GM18870 (cell line): ENCODE data around the gene TMCO4.

Experiments used
- ATAC-seq: cut with Tn5 transposase; IDR thresholded peaks from one replicate; pipeline ENCODE4 v1.9.1; 2021; ENCODE audit warnings: moderate library complexity; ENCODE audit not compliant: unreplicated experiment

Gene TMCO4

GRCh38 chr1:19689085-19689757 is 110.5 kb downstream of the TMCO4 start:
- ATAC-seq, result no peak

GRCh38 chr1:19688041-19688842 is 111.5 kb downstream of the TMCO4 start:
- no peak for ATAC-seq

GRCh38 chr1:19687414-19687813 is 112.3 kb downstream of the TMCO4 start:
- ATAC-seq, result no peak

- no peak for ATAC-seq
These were observed 113.7 kb downstream of the TMCO4 start for GRCh38 chr1:19685994-19686393.

GRCh38 chr1:19684677-19685076 is 115.0 kb downstream of the TMCO4 start:
- ATAC-seq, result no peak

- no peak for ATAC-seq
These were observed 116.4 kb downstream of the TMCO4 start for GRCh38 chr1:19683351-19683750.

GRCh38 chr1:19682901-19683300 is 116.8 kb downstream of the TMCO4 start:
- ATAC-seq, result no peak

- no peak for ATAC-seq
These were observed 117.5 kb downstream of the TMCO4 start for GRCh38 chr1:19682257-19682656.

GRCh38 chr1:19680644-19681043 is 119.1 kb downstream of the TMCO4 start:
- ATAC-seq, result no peak

GRCh38 chr1:19679691-19680090 is 120.0 kb downstream of the TMCO4 start:
- ATAC-seq, result no peak

- no peak for ATAC-seq
These were observed 120.7 kb downstream of the TMCO4 start for GRCh38 chr1:19678931-19679453.

- no peak for ATAC-seq
These were observed 121.2 kb downstream of the TMCO4 start for GRCh38 chr1:19678493-19678892.

GRCh38 chr1:19676438-19676922 is 123.2 kb downstream of the TMCO4 start:
- no peak for ATAC-seq

GRCh38 chr1:19675797-19676196 is 123.9 kb downstream of the TMCO4 start:
- ATAC-seq, result no peak

GRCh38 chr1:19672237-19672636 is 127.5 kb downstream of the TMCO4 start:
- ATAC-seq, result no peak

- no peak for ATAC-seq
These were observed 128.9 kb downstream of the TMCO4 start for GRCh38 chr1:19670787-19671186.

GRCh38 chr1:19668888-19669287 is 130.8 kb downstream of the TMCO4 start:
- no peak for ATAC-seq

GRCh38 chr1:19665496-19666465 is 133.9 kb downstream of the TMCO4 start:
- ATAC-seq, result no peak

GRCh38 chr1:19665186-19665495 is 134.6 kb downstream of the TMCO4 start:
- ATAC-seq, result no peak

GRCh38 chr1:19664453-19665185 is 135.1 kb downstream of the TMCO4 start, which contains the start of gene HTR6:
Gene HTR6 (plus strand): TSS chr1:19664875. CDS start chr1:19665754, 879 bp downstream.
- ATAC-seq, result no peak
